ENCODE results near the gene PTPRN2. TPM values are rescaled to one million over a fixed set of nuclear protein-coding genes. Genes with fewer than 3 reads are reported as not detected.

PTPRN2 gene
- total and polyA plus RNA-seq, 2 of the 8 experiments (the other 6 are each of a cell fraction or from before 2014, with no cell fraction given): 2.6 to 4.5 TPM

DNA sequence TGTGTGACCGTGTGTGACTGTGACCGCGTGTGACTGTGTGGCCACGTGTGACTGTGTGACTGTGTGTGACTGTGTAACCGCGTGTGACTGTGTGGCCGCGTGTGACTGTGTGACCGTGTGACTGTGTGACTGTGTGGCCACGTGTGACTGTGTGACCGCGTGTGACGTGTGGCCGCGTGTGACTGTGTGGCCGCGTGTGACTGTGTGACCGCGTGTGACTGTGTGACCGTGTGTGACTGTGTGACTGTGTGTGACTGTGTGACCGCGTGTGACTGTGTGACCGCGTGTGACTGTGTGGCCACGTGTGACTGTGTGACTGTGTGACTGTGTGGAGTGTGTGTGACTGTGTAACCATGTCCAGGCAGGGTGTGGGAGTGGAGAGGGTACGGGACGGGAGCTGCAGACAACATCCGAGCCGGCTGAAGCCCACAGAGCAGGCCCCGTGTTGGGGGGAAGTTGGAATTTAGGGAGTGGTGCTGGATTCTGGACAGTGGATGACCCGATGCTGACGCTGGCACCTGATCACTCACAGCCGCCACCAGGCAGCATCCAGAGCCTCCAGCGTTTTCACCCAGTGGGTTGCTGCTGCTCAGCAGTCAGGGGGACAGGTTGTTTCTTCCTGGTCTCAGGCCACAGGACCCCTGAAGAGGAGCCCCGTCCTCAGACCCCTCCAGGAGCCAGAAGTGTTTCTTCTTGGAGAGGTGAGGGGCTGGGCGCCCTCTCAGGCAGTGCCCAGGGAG lies 747.3 kb downstream of the PTPRN2 start (continued):
- TF ChIP-seq NRF1 (IDR thresholded peaks at IDR 0.05; ENCODE audit: low read depth, low read length): no peak
- no peak for TF ChIP-seq TBP (IDR thresholded peaks at IDR 0.05; ENCODE audit: low read depth, low read length)
- no peak for TF ChIP-seq BRCA1 (IDR thresholded peaks at IDR 0.05; ENCODE audit: low read depth, low read length)
- TF ChIP-seq JUN (IDR thresholded peaks at IDR 0.05; ENCODE audit: low read depth, low read length): no peak

All from H1 (cell line).